HepG2 (cell line): ENCODE data around the gene PPP1R1B. TPM values are rescaled to one million over a fixed set of nuclear protein-coding genes. Genes with fewer than 3 reads are reported as not detected.

Experiments used
- ATAC-seq: fragments of 200-7000 bp; cut with Tn5 transposase; 3 replicates; pipeline ENCODE4 v1.9.1; 2020; ENCODE audit warnings: mild to moderate bottlenecking, moderate library complexity
- BruUV-seq: library from RNA; stranded (reverse); fragments of 400-500 nt; replicated peaks from 2 replicates; lab custom pipeline; 2021; lab: Mats Ljungman, UMichigan
- CTCF ChIA-PET: fragments of 300-600 bp; formaldehyde crosslinking; extraction: SDS; loops from one replicate; lab custom pipeline; 2021; ENCODE audit warnings: low total read pairs, inconsistent platforms, low intra/inter-chr PET ratio; lab: Yijun Ruan, JAX
- POLR2A ChIA-PET: fragments of 350-600 bp; sonication (Branson Sonifier 250); formaldehyde crosslinking; loops from one replicate; lab custom pipeline; 2020; ENCODE audit warnings: antibody characterized with exemption, inconsistent platforms; lab: Yijun Ruan, JAX
- DNase-seq: peaks from one replicate; pipeline ENCODE4 v3.0.0-alpha.2; 2015; ENCODE audit warnings: low spot score
- FAIRE-seq: peaks from 3 replicates; lab custom pipeline; 2011; peaks lifted over from hg19 to GRCh38; lab: Jason Lieb, UNC
- H2AFZ ChIP-seq: one replicate; pipeline ENCODE4 v1.6.1; 2011; ENCODE audit warnings: low read length, inconsistent platforms
- H3K27ac ChIP-seq: fragments of 300-600 bp; 3 replicates; pipeline ENCODE4 v1.8.0; 2011; ENCODE audit warnings: mixed run types, mild to moderate bottlenecking, mixed read lengths, low read length, inconsistent platforms; ENCODE audit not compliant: insufficient read depth; ENCODE audit errors: extremely low read length
- H3K27me3 ChIP-seq, 2 experiments: fragments of 200-600 bp in 1 of 2; 2 replicates in 1 of 2; 3 replicates in 1 of 2; pipeline versions ENCODE4 v1.6.0 to v1.8.0; 2011; ENCODE audit warnings: low read length in 2 of 2, mild to moderate bottlenecking in 2 of 2, moderate library complexity in 2 of 2, inconsistent platforms in 1 of 2; ENCODE audit not compliant: insufficient read depth in 2 of 2, control insufficient read depth in 1 of 2
- H3K36me3 ChIP-seq, 2 experiments: fragments of 200-600 bp in 1 of 2; replicated peaks in 1 of 2; 2 replicates in 1 of 2; 3 replicates in 1 of 2; pipeline versions ENCODE4 v1.5.1 to v1.8.0; 2011; ENCODE audit warnings: low read length in 2 of 2, inconsistent platforms in 1 of 2; ENCODE audit not compliant: insufficient read depth in 2 of 2, control insufficient read depth in 1 of 2
- H3K4me1 ChIP-seq: 2 replicates; pipeline ENCODE4 v1.5.1; 2012; ENCODE audit warnings: low read length, inconsistent platforms; ENCODE audit not compliant: insufficient read depth
- H3K4me2 ChIP-seq: 2 replicates; pipeline ENCODE4 v1.6.0; 2011; ENCODE audit warnings: low read depth, low read length, inconsistent platforms
- H3K4me3 ChIP-seq, 3 experiments: fragments of 200-600 bp in 1 of 3; sonication (generic), shearing (Covaris generic) in 1 of 3; replicated peaks in 1 of 3; 2 replicates each; pipeline ENCODE4 v1.5.1; 2011 to 2016; ENCODE audit warnings: low read length in 3 of 3, inconsistent platforms in 2 of 3, low read depth in 2 of 3, mild to moderate bottlenecking in 2 of 3, control low read depth in 1 of 3, mixed read lengths in 1 of 3; ENCODE audit not compliant: insufficient read depth in 1 of 3
- H3K79me2 ChIP-seq: one replicate; pipeline ENCODE4 v1.6.1; 2011; ENCODE audit warnings: low read length, inconsistent platforms; ENCODE audit not compliant: insufficient read depth
- H3K9ac ChIP-seq: 2 replicates; pipeline ENCODE4 v1.6.0; 2011; ENCODE audit warnings: mild to moderate bottlenecking, low read depth, low read length, inconsistent platforms; ENCODE audit not compliant: insufficient read depth
- H3K9me3 ChIP-seq: 2 replicates; pipeline ENCODE4 v1.5.1; 2012; ENCODE audit warnings: mild to moderate bottlenecking, low read length
- H4K20me1 ChIP-seq: 2 replicates; pipeline ENCODE4 v1.6.0; 2011; ENCODE audit warnings: inconsistent platforms, mild to moderate bottlenecking, low read length, moderate library complexity; ENCODE audit not compliant: insufficient read depth
- AKAP8 ChIP-seq: sonication (generic); formaldehyde crosslinking; IDR thresholded peaks from 2 replicates; pipeline ENCODE4 v1.5.1; 2020; ENCODE audit warnings: mild to moderate bottlenecking, missing genetic modification reagents
- EZH2 ChIP-seq: conservative IDR thresholded peaks from 2 replicates; pipeline ENCODE4 v1.6.1; 2012; ENCODE audit warnings: mild to moderate bottlenecking, low read depth, low read length, moderate library complexity
- HNRNPL ChIP-seq: fragments of 200-400 bp; formaldehyde crosslinking; IDR thresholded peaks from 2 replicates; pipeline ENCODE4 v1.6.1; 2017; ENCODE audit warnings: mild to moderate bottlenecking, low read depth, low read length
- ZNF383 ChIP-seq: sonication (generic); formaldehyde crosslinking; IDR thresholded peaks from 2 replicates; pipeline ENCODE4 v1.4.0; 2020; ENCODE audit warnings: missing genetic modification reagents, mild to moderate bottlenecking, borderline replicate concordance
- WGBS: methylation state at CpG from one replicate; pipeline ENCODE4 v1.1.6; 2017; ENCODE audit warnings: low lambda C conversion rate; 5-methylcytosine and 5-hydroxymethylcytosine counted together
- in situ Hi-C: cut with HindIII; loops from 2 replicates; pipeline ENCODE4 v1.10.0; 2017; ENCODE audit warnings: low pct_unique_long_range_greater_than_20kb; ENCODE audit not compliant: extremely low pct_ligation_motif_present
- intact Hi-C: fragments of 100-400 bp; cut with micrococcal nuclease; formaldehyde crosslinking; loops from one replicate; pipeline ENCODE4 v1.10.0; 2022; ENCODE audit not compliant: unreplicated experiment
- polyA plus RNA-seq, 8 experiments: library from polyadenylated mRNA; depleted of rRNA in 3 of 8; stranded (reverse) in 7 of 8; unstranded in 1 of 8; fragments of >200 nt; fragmentation: Illumina TruSeq in 4 of 8; extraction: Trizol in 4 of 8; gene quantifications; 2 replicates each; pipeline versions ENCODE4 v1.2.1 to v1.2.3, GENCODE V29; 2011 to 2016; ENCODE audit warnings: low read depth in 4 of 8, missing spikeins in 1 of 8, mixed read lengths in 1 of 8; ENCODE audit not compliant: insufficient read depth in 1 of 8
- total RNA-seq, 5 experiments: library from RNA; depleted of rRNA; stranded (reverse); fragments of >200 nt; fragmentation: Illumina TruSeq; extraction: Trizol; gene quantifications; 2 replicates each; pipeline ENCODE4 v1.2.3, GENCODE V29; 2016; ENCODE audit warnings: low read depth in 1 of 5

The PPP1R1B gene
- total and polyA plus RNA-seq, 2 of the 13 experiments (the other 11 are each of a cell fraction or from before 2014, with no cell fraction given) = 0.08 TPM; not detected in 1

DNA sequence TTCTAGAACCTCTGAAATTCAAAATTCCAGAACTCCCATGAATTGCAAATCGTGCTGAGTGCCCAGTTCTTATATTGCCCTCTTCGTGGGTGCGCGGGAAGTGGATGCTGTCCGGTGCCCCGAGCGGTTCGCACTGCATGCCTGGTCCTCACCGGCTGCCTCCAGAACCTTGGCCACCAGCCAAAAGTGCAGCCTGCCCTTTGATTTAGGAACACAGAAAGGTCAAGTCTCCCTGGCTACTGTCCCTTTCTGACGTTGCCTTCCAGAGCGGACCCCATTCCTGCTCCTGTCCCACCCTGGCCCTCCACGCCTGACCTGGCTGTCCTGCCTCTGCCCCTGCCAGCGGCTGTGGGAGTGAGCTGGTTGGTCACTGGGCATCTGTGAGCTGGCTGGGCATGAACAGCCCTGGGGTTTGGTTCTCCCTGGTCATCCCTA lies 28.7 kb upstream of the PPP1R1B start:
- no peak for TF ChIP-seq AKAP8 (CRISPR knock-in tag)
- 0 out of 2 replicates have a peak, but pooled peaks have one; percentile 36 for TF ChIP-seq EZH2
- CTCF ChIA-PET = interaction anchor here (1.4 kb wide), 1 partner anchor 24 kb away, joined by 3 read pairs; no protein-coding TSS in a partner anchor

DNA sequence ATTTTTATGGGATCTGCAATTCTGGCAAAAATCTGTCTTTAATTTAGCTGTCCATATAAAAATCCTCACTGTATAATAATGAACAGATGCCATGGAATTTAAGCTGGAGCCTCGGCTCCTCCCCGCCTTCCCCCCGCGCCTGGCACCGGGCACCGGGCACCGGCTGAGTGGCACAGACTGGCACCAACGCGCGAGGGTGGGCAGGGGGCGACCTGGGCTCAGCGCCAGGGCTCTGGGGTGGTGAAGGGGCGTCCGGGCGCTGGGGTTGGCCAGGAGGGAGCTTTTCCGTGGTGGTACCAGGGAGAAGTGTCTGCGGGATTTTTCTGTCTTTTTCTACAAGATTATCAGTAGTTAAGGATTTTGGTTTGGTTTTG lies 28.1 kb upstream of the PPP1R1B start:
- no peak overlapping the region for H3K4me3 ChIP-seq
- no TSS peak for BruUV-seq

More for the DNA sequence above, 28.7 kb upstream of the PPP1R1B start:
- Histone ChIP-seq H4K20me1 (peaks cover 12% of the 10 kb centered on the region; the same call in 1 of the 2 replicates), H3K4me3 (no peak overlapping the region), H3K4me2 (no peak overlapping the region), H3K4me1 (no peaks in the 10 kb centered on the region), H3K9me3 (no peaks in the 10 kb centered on the region), H2AFZ (no peak overlapping the region), H3K9ac (no peak overlapping the region), H3K27ac (no peak overlapping the region), H3K27me3 (peaks cover 45 to 76% of the 10 kb centered on the region in 2 experiments), H3K79me2 (no peaks in the 10 kb centered on the region), H3K36me3 (no peaks in the 10 kb centered on the region)
- no peak for FAIRE-seq
- no peak for DNase-seq
- no peak for ATAC-seq
- POLR2A ChIA-PET = no interaction called here
- intact Hi-C loops = no loop called here
- WGBS = 5% methylated on average over 13 of the region's 13 CpGs
- in situ Hi-C loops = no loop called here
- BruUV-seq = no TSS peak

More for the DNA sequence above, 28.1 kb upstream of the PPP1R1B start:
- no peak for ATAC-seq
- Histone ChIP-seq H3K79me2 (no peaks in the 10 kb centered on the region), H3K9me3 (no peaks in the 10 kb centered on the region), H3K27ac (no peak overlapping the region), H3K4me2 (no peak overlapping the region), H4K20me1 (peaks cover 15% of the 10 kb centered on the region; the same call in 1 of the 2 replicates), H3K36me3 (no peaks in the 10 kb centered on the region), H3K9ac (no peak overlapping the region), H3K4me1 (no peaks in the 10 kb centered on the region), H2AFZ (no peak overlapping the region), H3K27me3 (peaks cover 49 to 82% of the 10 kb centered on the region in 2 experiments)
- no peak for TF ChIP-seq ZNF383 (CRISPR knock-in tag)
- peak; percentile 84 for TF ChIP-seq HNRNPL
- no peak for FAIRE-seq
- POLR2A ChIA-PET = no interaction called here
- intact Hi-C loops = no loop called here
- CTCF ChIA-PET = no interaction called here
- in situ Hi-C loops = no loop called here
- 18% methylated on average over 11 of the region's 17 CpGs for WGBS
- no peak for DNase-seq
